ENCODE results near the gene TLE4.

- TF ChIP-seq CTCF (IDR thresholded peaks at IDR 0.05) (no peak), POLR2A (IDR thresholded peaks at IDR 0.05) (no peak)
These were observed 72.3 kb downstream of the TLE4 start for GRCh38 chr9:79644048-79644447.

Data from Peyer's patch (tissue), 4 donors.